COLO668 (cell line): ENCODE data around the gene LPO.

Source experiments
- DNase-seq: peaks from one replicate; lab custom pipeline; 2025; ENCODE audit not compliant: unreplicated experiment; lab: John Stamatoyannopoulos, UW

LPO gene

GRCh38 chr17:58253082-58253481 is 14.7 kb downstream of the LPO start:
- no peak for DNase-seq

DNA sequence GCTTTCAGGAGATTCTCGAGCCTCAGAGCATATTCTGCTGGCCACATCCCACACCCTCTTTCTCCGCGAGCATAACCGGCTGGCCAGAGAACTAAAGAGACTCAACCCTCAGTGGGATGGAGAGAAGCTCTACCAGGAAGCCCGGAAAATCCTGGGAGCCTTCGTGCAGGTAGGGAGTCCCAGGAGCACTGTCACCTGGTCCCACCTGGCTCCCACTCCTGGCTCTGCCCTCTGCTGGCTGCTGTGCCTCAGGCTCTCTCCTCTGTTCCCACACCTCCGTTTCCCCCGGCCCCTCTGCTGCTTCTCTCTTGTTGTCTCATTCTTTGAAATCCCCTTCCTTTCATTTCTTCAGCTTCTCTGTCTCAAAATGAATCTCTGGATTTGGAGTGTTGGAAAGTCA is 16.4 kb downstream of the LPO start:
- DNase-seq = peak; percentile 3

DNA sequence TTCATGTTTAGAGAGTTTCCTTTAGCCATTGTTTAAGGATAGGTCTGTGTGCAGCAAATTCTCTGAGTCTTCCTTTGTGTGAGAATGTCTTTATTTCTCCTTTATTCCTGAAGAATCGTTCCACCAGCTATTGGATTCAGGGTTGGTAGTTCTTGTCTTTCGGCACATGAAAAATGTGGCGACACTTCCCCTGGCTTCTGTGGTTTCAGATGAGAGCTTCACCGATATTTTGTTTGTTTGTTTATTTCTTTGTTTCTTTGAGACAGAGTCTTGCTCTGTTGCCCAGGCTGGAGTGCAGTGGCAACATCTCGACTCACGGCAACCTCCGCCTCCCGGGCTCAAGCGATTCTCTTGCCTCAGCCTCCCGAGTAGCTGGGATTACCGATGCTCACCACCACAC is 23.8 kb downstream of the LPO start:
- no peak for DNase-seq

GRCh38 chr17:58263773-58264172 is 25.4 kb downstream of the LPO start:
- no peak for DNase-seq

DNA sequence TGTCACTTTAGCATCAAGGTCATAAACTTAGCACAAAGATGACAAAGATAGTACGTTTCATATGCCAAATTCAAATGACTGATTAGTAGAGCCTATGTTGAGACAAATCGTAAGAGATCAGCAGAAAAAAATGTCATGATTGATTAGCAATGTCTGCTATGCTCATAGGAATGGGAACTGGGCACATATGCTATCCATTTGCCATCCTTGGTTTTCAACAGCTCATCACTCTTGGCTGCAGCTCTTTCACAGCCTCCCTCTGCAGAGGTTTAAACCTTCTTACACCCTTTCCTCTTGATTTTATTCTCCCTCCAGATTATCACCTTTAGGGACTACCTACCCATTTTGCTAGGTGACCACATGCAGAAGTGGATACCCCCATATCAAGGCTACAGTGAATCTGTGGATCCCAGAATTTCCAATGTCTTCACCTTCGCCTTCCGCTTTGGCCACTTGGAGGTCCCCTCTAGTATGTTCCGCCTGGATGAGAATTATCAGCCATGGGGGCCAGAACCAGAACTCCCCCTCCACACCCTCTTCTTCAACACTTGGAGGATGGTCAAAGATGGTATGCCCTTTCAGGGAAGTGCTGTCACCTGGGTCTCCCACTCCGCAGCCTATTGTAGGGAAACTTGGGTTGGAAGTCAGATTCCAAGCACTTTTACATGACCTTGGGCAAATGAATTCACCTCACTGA is 26.2 kb downstream of the LPO start:
- DNase-seq = no peak

- DNase-seq = no peak
These were observed 26.9 kb downstream of the LPO start for GRCh38 chr17:58265271-58265670.

GRCh38 chr17:58265902-58266875 is 27.8 kb downstream of the LPO start:
- no peak for DNase-seq

DNA sequence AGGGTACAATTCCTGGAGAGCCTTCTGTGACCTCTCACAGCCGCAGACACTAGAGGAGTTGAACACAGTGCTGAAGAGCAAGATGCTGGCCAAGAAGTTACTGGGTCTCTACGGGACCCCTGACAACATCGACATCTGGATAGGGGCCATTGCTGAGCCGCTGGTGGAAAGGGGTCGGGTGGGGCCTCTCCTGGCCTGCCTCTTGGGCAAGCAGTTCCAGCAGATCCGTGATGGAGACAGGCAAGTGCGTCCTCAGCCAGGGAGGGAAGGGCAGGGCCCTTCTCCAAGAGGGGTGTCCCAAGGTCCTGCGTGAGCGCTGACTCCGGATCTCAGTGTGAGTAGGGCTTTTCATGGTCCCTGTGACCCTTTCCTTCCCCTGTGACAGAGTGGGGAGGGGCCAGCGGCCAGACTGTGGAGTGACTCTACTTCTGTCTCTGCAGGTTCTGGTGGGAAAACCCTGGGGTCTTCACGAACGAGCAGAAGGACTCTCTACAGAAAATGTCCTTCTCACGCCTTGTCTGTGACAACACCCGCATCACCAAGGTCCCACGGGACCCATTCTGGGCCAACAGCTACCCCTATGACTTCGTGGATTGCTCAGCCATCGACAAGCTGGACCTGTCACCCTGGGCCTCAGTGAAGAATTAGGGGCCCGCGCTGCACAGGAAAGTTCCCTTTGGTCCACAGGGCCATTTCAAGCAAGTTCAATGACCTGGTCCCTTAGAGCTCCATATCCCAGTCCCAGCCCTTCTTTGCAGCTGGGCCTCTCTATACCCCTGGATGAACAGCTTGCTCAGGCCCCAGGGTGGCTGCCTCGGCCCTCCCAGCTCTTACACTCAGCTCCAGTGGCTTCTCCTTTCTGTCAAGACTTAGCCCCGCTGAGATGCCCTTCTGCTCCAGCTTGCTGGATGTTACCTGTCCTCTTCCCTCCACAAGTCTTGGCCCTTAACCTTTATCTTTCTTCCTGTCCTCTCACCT is 29.3 kb downstream of the LPO start:
- no peak for DNase-seq

- DNase-seq = no peak
These were observed 29.9 kb downstream of the LPO start for GRCh38 chr17:58268326-58268725.

DNA sequence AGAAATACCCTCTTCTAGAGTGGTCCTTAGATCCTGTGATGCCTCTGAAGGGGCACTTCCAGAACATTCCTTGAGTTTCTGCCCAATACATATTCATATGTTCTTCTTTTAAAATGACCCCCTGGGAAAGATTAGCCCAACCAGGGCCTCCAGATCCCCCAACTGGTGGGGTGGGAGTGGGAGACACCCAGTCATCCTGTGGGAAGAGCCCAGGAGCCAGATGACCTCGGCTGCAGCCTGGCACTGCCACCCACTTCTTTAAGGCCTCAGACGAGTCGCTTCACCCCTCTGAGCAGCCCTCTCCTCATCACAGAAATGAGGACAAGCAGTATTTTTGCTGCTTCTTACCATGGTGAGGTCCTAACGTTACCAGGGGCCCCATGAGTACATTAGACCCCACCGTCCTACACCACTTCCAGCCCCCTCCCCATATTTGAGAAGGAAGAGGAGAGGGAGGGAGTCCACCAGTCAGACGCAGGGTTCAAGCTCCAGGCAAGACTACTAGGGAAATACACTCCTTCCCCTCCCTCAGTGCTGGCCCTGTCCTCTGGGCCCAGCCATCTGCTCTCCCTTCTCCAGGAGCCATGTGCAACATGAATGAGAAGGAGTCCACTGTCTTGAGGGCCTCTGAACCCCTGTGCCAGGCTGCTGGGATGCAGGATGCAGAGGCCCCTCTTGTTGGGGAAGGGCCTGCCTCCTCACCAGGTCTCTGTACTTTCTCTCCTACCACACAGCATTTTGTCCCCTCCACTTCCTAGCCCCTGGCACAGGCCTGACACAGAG is 30.6 kb downstream of the LPO start:
- no peak for DNase-seq

GRCh38 chr17:58269557-58270291 is 31.3 kb downstream of the LPO start:
- DNase-seq = no peak

DNA sequence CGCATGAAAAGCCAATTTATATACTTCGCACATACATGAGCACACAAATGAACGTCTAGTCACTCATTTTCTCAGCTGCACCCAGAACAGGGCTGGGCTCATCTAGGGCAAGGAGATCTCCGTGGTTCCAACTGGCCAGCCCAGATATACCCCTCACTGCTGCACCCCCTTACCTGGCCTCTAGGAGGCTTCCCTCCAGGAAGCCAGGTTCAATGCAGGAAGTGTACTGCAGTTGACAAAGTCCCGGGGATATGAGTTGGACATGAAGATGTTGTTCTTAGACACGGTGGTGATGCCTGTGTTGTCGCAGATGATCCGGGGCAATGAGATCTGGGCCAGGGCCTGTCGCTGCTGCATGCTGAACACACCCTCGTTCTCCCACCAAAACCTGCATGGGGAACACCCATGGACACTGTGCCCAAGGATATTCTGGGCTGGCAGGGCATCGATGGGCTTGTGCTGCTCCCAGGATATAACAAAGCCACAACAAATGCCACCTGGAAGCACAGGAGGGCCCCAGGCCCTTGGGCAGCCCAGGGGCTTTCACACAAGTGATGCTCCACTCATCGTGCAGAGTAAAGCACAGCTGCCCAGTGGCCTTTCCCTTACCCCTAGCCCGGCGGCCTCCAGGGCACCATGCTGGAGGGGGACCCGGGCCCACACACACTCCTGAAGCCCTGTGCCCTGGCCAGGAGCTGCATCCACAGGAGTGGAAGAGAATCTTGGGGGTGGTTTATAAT is 32.3 kb downstream of the LPO start:
- DNase-seq = no peak

GRCh38 chr17:58271216-58271931 is 33.0 kb downstream of the LPO start:
- no peak for DNase-seq

DNA sequence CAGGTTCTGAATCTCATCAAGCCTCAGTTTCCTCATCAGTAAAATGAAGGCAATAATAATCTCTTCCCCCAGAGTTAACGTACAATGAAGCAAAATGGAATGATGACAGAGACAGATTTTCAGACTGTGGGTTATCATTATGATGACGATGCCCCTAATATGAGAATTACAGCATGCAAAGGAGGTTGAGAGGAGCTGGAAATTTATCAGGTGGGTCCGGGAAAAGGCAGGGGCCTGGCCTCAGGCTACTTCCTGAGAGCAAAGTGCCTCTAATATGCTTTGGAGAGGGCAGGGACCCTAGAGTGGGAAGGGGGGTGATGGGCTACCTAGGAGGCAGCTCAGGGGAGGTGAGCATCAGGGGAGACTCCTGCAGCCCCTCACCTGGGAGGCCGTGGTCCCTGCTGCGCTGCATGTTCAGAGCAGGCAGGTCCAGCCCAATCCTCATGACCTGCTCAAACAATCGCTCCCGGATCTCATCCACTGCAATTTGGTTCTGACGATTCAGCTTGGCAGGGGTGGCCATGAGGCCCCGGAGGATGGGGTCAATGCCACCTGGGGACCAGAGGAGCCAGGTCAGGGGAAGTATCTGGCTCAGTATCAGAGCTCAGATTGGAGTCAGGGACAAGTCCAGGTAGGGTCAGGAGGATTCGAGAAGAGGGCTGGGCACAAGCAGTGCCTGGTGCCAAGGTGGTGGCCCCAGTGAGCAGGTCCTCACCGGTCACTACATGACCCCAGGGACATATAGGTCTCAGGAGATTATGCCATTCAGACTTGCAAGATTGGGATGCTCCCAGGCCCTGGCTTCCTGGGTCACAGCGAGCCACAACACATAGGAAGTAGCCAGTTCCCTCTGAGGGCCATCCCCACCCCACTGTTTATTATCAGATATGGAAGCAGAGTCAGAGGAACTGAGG is 34.2 kb downstream of the LPO start:
- DNase-seq = no peak

GRCh38 chr17:58273453-58274104 is 35.2 kb downstream of the LPO start:
- DNase-seq = no peak

GRCh38 chr17:58275417-58275816 is 37.0 kb downstream of the LPO start:
- DNase-seq = no peak

- DNase-seq = no peak
These were observed 38.0 kb downstream of the LPO start for GRCh38 chr17:58276423-58276822.
